Calu3 (cell line): ENCODE measurements around the gene ROCK2. TPM values are rescaled to one million over a fixed set of nuclear protein-coding genes. Genes with fewer than 3 reads are reported as not detected.

Experiments
- BruUV-seq: library from RNA; stranded (reverse); fragments of 400-500 nt; replicated peaks from 2 replicates; lab custom pipeline; 2021; lab: Mats Ljungman, UMichigan
- CTCF ChIA-PET: fragments of 300-600 bp; sonication (Branson Sonifier 250); formaldehyde crosslinking; loops from one replicate; lab custom pipeline; 2022; ENCODE audit warnings: antibody characterized with exemption; lab: Charles Lee
- DNase-seq: peaks from one replicate; pipeline ENCODE4 v3.0.0; 2022
- H3K27ac Mint-ChIP-seq: one replicate; pipeline ENCODE4 v1.8.0; 2022; ENCODE audit warnings: mixed read lengths; ENCODE audit not compliant: unreplicated experiment
- H3K27me3 Mint-ChIP-seq: one replicate; pipeline ENCODE4 v1.8.0; 2022; ENCODE audit warnings: mixed read lengths; ENCODE audit not compliant: unreplicated experiment
- H3K36me3 Mint-ChIP-seq: one replicate; pipeline ENCODE4 v1.8.0; 2022; ENCODE audit warnings: mild to moderate bottlenecking, moderate library complexity, mixed read lengths; ENCODE audit not compliant: insufficient read depth, unreplicated experiment
- H3K4me1 Mint-ChIP-seq: one replicate; pipeline ENCODE4 v1.8.0; 2022; ENCODE audit warnings: mild to moderate bottlenecking, low read depth, mixed read lengths; ENCODE audit not compliant: unreplicated experiment
- H3K4me3 Mint-ChIP-seq: one replicate; pipeline ENCODE4 v1.8.0; 2022; ENCODE audit warnings: mild to moderate bottlenecking, low read depth, moderate library complexity, mixed read lengths; ENCODE audit not compliant: unreplicated experiment
- H3K9me3 Mint-ChIP-seq: one replicate; pipeline ENCODE4 v1.8.0; 2022; ENCODE audit warnings: low read depth, mixed read lengths; ENCODE audit not compliant: unreplicated experiment
- intact Hi-C: fragments of 100-400 bp; cut with micrococcal nuclease; formaldehyde crosslinking; loops from one replicate; pipeline ENCODE4 v1.10.0; 2022; ENCODE audit not compliant: unreplicated experiment
- total RNA-seq: library from RNA; stranded (reverse); gene quantifications from 2 replicates; pipeline ENCODE4 v1.2.3, GENCODE V29; 2022
- TF ChIP-seq, protein P1 (sequence below): fragments of 200-600 bp; IDR thresholded peaks from one replicate; pipeline ENCODE4 v1.8.0; 2022; ENCODE audit warnings: antibody characterized with exemption; ENCODE audit not compliant: unreplicated experiment

ROCK2 gene
- total RNA-seq, 1 experiment from 2014 or later = 35.3 TPM

- TF ChIP-seq, protein P1, sequence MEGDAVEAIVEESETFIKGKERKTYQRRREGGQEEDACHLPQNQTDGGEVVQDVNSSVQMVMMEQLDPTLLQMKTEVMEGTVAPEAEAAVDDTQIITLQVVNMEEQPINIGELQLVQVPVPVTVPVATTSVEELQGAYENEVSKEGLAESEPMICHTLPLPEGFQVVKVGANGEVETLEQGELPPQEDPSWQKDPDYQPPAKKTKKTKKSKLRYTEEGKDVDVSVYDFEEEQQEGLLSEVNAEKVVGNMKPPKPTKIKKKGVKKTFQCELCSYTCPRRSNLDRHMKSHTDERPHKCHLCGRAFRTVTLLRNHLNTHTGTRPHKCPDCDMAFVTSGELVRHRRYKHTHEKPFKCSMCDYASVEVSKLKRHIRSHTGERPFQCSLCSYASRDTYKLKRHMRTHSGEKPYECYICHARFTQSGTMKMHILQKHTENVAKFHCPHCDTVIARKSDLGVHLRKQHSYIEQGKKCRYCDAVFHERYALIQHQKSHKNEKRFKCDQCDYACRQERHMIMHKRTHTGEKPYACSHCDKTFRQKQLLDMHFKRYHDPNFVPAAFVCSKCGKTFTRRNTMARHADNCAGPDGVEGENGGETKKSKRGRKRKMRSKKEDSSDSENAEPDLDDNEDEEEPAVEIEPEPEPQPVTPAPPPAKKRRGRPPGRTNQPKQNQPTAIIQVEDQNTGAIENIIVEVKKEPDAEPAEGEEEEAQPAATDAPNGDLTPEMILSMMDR = no peak
- intact Hi-C loops = no loop called here
- Mint-ChIP-seq H3K4me1 (peaks cover 14% of the 10 kb centered on the region), H3K27me3 (peaks cover 48% of the 10 kb centered on the region), H3K9me3 (no peaks in the 10 kb centered on the region), H3K4me3 (no peak overlapping the region), H3K27ac (no peak overlapping the region), H3K36me3 (peaks cover 9% of the 10 kb centered on the region)
- CTCF ChIA-PET = interaction anchor here (0.7 to 2.4 kb wide), 3 partner anchors 20 to 299 kb away, joined by 3 to 17 read pairs (median 3); no protein-coding TSS in a partner anchor
- no TSS peak for BruUV-seq
- no peak for DNase-seq
These were observed 213.1 kb downstream of the ROCK2 start for GRCh38 chr2:11131166-11131920.

Other genes with a start within 250 kb of the ROCK2 start
- gene SLC66A3, start 189.2 kb downstream of the ROCK2 start, total RNA-seq = 13.5 and 15.0 TPM in 2 replicates
- 23.8 and 25.6 TPM in 2 replicates for gene E2F6, start 121.5 kb upstream of the ROCK2 start, total RNA-seq
- 0.54 and 0.90 TPM in 2 replicates for gene GREB1, start 189.4 kb upstream of the ROCK2 start, total RNA-seq